Fibroblast of lung (primary cell): ENCODE measurements around the gene HINT2. TPM values are rescaled to one million over a fixed set of nuclear protein-coding genes. Genes with fewer than 3 reads are reported as not detected.

Experiments
- DNase-seq, 2 donors: peaks; one replicate each; pipeline versions ENCODE4 v3.0.0 to v3.0.0-alpha.2; 2010; ENCODE audit warnings: low read depth in 2 of 2
- H2AFZ ChIP-seq: 2 replicates; pipeline ENCODE4 v1.5.1; 2012; ENCODE audit warnings: low read length, control low read depth, inconsistent platforms
- H3K27ac ChIP-seq: 2 replicates; pipeline ENCODE4 v1.5.1; 2011; ENCODE audit warnings: low read length, control low read depth; ENCODE audit not compliant: insufficient read depth
- H3K27me3 ChIP-seq: 2 replicates; pipeline ENCODE4 v1.5.1; 2011; ENCODE audit warnings: mild to moderate bottlenecking, low read length; ENCODE audit not compliant: control insufficient read depth, insufficient read depth
- H3K36me3 ChIP-seq: 2 replicates; pipeline ENCODE4 v1.5.1; 2011; ENCODE audit warnings: low read length; ENCODE audit not compliant: control insufficient read depth, insufficient read depth
- H3K4me1 ChIP-seq: 2 replicates; pipeline ENCODE4 v1.5.1; 2011; ENCODE audit warnings: low read length; ENCODE audit not compliant: control insufficient read depth, insufficient read depth; ENCODE audit errors: extremely low read depth
- H3K4me2 ChIP-seq: 2 replicates; pipeline ENCODE4 v1.5.1; 2011; ENCODE audit warnings: low read length, control low read depth; ENCODE audit not compliant: insufficient read depth; ENCODE audit errors: extremely low read depth
- H3K4me3 ChIP-seq, 4 experiments: fragments of 200-600 bp in 1 of 4; sonication (generic) in 1 of 4; replicated peaks in 1 of 4; 2 replicates each; pipeline ENCODE4 v1.5.1; 2011 to 2016; ENCODE audit warnings: low read length in 4 of 4, low read depth in 3 of 4, mild to moderate bottlenecking in 3 of 4, control low read depth in 2 of 4, inconsistent platforms in 1 of 4, mixed read lengths in 1 of 4; ENCODE audit not compliant: insufficient read depth in 1 of 4; ENCODE audit errors: control extremely low read depth in 1 of 4
- H3K79me2 ChIP-seq: 2 replicates; pipeline ENCODE4 v1.5.1; 2012; ENCODE audit warnings: mild to moderate bottlenecking, low read length, inconsistent platforms; ENCODE audit not compliant: control insufficient read depth, insufficient read depth
- H3K9ac ChIP-seq: 2 replicates; pipeline ENCODE4 v1.5.1; 2011; ENCODE audit warnings: mild to moderate bottlenecking, low read length, control low read depth; ENCODE audit not compliant: insufficient read depth
- H3K9me3 ChIP-seq: 2 replicates; pipeline ENCODE4 v1.5.1; 2012; ENCODE audit warnings: low read depth, low read length; ENCODE audit not compliant: control insufficient read depth, insufficient read depth
- H4K20me1 ChIP-seq: 2 replicates; pipeline ENCODE4 v1.5.1; 2011; ENCODE audit warnings: low read length; ENCODE audit not compliant: control insufficient read depth, insufficient read depth; ENCODE audit errors: extremely low read depth
- EZH2 ChIP-seq: IDR thresholded peaks from 2 replicates; pipeline ENCODE4 v1.5.1; 2012; ENCODE audit warnings: low read length, control low read depth, mild to moderate bottlenecking; ENCODE audit errors: missing control alignments
- polyA plus RNA-seq, 2 donors: library from polyadenylated mRNA; depleted of rRNA in 1 of 2; stranded (reverse) in 1 of 2; unstranded in 1 of 2; fragments of >200 nt; gene quantifications; 2 replicates each; pipeline ENCODE4 v1.2.1, GENCODE V29; 2011 to 2012; ENCODE audit warnings: missing spikeins in 1 of 2
- total RNA-seq: library from RNA; depleted of rRNA; stranded (reverse); fragments of >200 nt; gene quantifications from 2 replicates; pipeline ENCODE4 v1.2.1, GENCODE V29; 2014
- TF ChIP-seq, protein P1 (sequence below), 2 donors: IDR thresholded peaks in 1 of 2; conservative IDR thresholded peaks in 1 of 2; 1 replicate in 1 of 2; 2 replicates in 1 of 2; pipeline ENCODE4 v1.5.1; 2011 to 2012; ENCODE audit warnings: low read length in 2 of 2, control low read depth in 1 of 2, inconsistent platforms in 1 of 2, low read depth in 1 of 2, mild to moderate bottlenecking in 1 of 2

HINT2 gene
- total and polyA plus RNA-seq, 2 donors (not counting 1 experiment from before 2014, with no cell fraction given), result 13.1 to 34.2 TPM

DNA sequence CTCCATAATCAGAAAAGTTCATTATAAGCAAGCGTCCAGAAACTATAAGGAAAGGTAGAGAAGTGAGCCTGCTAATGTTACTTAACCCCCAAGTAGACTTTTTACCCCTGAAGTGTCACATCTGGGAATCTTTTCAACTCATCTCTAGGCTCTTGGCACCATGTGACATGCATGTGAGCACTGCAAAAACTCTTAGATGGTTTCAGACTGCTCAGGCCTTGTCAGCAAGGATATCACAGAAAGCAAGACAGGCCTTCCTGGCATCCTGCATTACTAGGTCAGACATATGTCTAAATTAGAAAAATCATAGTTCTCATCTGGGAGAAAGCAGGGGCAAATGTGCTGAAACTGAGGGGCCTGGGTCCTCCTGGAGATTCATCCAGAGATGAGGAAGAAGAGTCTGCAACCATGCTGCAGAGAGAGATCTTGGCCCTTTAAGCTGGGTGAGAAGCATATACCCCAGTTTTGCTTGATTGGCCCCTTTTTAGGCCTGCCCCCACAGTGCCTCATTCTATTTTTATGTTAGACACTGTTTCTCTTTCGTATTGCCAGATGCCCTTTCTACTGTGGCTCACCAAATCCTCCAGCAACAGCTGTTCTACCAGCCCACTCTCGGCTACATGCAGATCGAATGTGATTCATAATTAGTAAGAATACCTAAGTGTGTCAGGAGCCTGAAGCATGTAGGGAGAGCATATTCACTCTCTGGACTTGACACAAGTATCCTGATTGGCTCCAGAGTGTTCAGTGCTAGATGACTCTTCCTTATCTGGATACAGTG is 33.1 kb upstream of the HINT2 start:
- H3K27me3 ChIP-seq, result no peaks in the 10 kb centered on the region
- no peak overlapping the region for H3K4me3 ChIP-seq
- TF ChIP-seq, protein P1, sequence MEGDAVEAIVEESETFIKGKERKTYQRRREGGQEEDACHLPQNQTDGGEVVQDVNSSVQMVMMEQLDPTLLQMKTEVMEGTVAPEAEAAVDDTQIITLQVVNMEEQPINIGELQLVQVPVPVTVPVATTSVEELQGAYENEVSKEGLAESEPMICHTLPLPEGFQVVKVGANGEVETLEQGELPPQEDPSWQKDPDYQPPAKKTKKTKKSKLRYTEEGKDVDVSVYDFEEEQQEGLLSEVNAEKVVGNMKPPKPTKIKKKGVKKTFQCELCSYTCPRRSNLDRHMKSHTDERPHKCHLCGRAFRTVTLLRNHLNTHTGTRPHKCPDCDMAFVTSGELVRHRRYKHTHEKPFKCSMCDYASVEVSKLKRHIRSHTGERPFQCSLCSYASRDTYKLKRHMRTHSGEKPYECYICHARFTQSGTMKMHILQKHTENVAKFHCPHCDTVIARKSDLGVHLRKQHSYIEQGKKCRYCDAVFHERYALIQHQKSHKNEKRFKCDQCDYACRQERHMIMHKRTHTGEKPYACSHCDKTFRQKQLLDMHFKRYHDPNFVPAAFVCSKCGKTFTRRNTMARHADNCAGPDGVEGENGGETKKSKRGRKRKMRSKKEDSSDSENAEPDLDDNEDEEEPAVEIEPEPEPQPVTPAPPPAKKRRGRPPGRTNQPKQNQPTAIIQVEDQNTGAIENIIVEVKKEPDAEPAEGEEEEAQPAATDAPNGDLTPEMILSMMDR (conservative IDR thresholded peaks at IDR 0.05 in 1 of 2, IDR thresholded peaks at IDR 0.05 in 1 of 2; ENCODE audit: low read depth in 1 of 2, low read length in 2 of 2), result no peak
- TF ChIP-seq EZH2, result no peak
- peak overlapping the region; percentile 46 for H3K27ac ChIP-seq
- H3K9ac ChIP-seq, result no peak overlapping the region
- peak; percentile 75 to 96 for DNase-seq
- H3K9me3 ChIP-seq, result no peaks in the 10 kb centered on the region
- H2AFZ ChIP-seq, result no peak overlapping the region
- H4K20me1 ChIP-seq, result no peaks in the 10 kb centered on the region
- peaks cover 1% of the 10 kb centered on the region for H3K36me3 ChIP-seq
- H3K4me2 ChIP-seq, result peak overlapping the region; percentile 63
- H3K4me1 ChIP-seq, result peaks cover 18% of the 10 kb centered on the region
- H3K79me2 ChIP-seq, result no peaks in the 10 kb centered on the region

DNA sequence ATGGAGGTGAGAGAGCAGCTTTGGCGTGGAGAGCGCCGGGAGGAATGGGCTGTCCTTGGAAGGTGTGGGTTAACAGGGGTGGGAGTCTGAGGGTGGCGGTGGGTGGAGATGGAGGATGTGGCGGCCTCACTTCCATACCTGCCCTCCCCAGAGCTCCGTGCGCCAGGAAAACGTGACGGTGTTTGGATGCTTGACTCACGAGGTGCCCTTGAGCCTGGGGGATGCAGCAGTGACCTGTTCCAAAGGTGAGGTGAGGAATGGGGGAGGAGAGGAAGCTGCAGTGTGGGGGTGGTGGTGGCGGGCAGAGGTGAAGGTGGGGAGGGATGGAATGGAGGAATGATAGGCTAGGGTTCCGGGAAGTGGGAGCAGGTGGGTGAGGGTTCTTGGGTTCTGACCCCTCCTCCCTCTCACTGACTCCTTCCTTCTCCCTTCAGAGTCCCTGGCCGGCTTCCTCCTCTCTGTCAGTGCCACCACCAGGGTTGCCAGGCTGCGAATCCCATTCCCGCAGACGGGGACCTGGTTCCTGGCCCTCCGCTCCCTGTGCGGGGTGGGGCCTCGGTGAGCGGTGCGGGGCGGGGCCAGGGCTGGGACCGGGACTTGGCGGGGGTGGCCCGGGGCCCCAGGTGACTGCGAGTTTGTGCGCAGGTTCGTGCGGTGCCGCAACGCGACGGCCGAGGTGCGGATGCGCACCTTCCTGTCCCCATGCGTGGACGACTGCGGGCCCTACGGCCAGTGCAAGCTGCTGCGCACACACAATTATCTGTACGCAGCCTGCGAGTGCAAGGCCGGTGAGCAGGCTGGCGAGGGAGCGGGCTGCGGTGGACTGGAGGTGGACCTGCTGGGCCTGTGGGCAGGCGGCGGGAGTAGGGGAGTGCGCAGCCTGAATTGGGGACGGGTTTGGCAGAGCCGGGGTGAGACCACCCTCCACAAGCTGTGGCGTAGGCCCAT is 31.3 kb upstream of the HINT2 start:
- Histone ChIP-seq H3K4me3 (no peak overlapping the region), H3K27ac (no peak overlapping the region)

More for the DNA sequence above, 31.3 kb upstream of the HINT2 start:
- no peaks in the 10 kb centered on the region for H4K20me1 ChIP-seq
- no peak overlapping the region for H3K4me2 ChIP-seq
- no peak for TF ChIP-seq EZH2
- TF ChIP-seq, protein P1 (conservative IDR thresholded peaks at IDR 0.05 in 1 of 2, IDR thresholded peaks at IDR 0.05 in 1 of 2; ENCODE audit: low read depth in 1 of 2, low read length in 2 of 2), result no peak
- no peaks in the 10 kb centered on the region for H3K79me2 ChIP-seq
- H3K36me3 ChIP-seq, result peaks cover 1% of the 10 kb centered on the region
- no peak overlapping the region for H3K9ac ChIP-seq
- H3K9me3 ChIP-seq, result no peaks in the 10 kb centered on the region
- no peaks in the 10 kb centered on the region for H3K27me3 ChIP-seq
- DNase-seq, result no peak
- peaks cover 18% of the 10 kb centered on the region for H3K4me1 ChIP-seq
- no peak overlapping the region for H2AFZ ChIP-seq
